RPMI7951 (cell line): ENCODE data around the gene TMEM35B. TPM values are rescaled to one million over a fixed set of nuclear protein-coding genes. Genes with fewer than 3 reads are reported as not detected.
"Not testable (repeated sequence)": the region's sequence is repeated elsewhere in the genome, so short reads cannot be mapped to it uniquely, and the experiment has no call there.

Experiments
- DNase-seq: peaks from one replicate; pipeline ENCODE4 v3.0.0-alpha.2; 2012; ENCODE audit warnings: low read depth
- total RNA-seq: library from RNA; depleted of rRNA; stranded (reverse); fragments of >200 nt; shearing (Covaris generic); gene quantifications from 2 replicates; pipeline ENCODE4 v1.2.3, GENCODE V29; 2014; rRNA removed

The TMEM35B gene
- total RNA-seq, 1 experiment from 2014 or later: 41.9 TPM

DNA sequence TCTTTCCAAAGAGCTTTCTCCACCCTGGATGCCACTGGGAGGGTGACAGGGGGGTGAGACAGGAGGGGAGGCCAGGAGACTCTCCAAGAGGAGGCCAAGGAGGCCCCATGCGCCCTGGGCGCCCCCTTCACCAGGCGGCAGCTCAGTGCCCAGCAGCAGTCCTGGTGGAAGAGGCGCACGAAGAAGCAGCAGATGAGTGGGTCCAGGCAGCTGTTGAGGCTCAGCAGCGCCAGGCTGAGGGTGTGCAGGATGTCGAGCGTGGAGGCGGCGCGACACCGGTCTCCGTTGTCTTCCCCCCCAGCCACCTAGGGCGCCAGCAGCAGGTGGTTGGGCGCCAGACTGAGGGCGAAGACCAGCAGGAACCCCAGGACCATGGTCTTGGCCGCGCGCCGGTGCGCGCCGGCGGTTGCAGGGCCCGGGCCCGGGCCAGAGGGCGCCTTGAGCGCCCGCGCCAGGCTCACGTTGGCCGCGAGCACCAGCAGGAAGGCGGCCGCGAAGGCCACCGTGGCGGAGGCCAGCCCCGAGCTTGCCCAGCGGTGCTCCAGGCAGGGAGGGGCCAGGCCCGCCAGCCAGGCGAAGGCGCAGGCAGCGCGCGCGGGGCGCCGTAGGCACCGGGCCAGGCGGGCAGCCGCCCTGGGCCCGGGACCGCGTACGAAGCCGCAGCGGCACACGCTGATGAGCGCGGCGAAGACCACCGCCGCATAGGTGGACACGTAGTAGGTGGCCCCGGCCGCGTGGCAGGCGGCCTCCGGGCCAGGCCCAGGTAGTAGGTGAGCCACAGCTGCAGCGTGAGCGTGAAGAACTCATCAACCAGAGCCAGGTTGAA lies 8.6 kb downstream of the TMEM35B start:
- DNase-seq: no peak

DNA sequence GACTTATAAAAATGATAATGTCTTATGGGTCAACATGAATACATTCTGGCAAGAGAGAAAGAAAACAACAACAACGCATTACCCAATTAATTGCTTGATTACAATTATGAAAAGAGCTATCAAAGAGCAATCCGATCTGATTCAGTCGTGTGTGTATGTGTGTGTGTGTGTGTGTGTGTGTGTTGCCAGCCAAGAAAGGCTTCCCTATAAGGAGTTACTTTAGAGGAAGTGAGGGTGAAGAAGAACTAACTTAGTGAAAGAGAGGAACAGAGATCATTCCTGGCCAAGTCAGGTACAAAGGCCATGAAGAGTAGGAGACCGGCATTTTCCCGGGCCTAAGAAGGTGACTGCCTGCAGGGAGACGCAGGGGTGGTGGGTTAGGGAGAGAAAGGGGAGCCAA lies 9.4 kb downstream of the TMEM35B start:
- DNase-seq: no peak

GRCh38 chr1:34975338-34975737 lies 9.8 kb downstream of the TMEM35B start:
- DNase-seq: no peak

DNA sequence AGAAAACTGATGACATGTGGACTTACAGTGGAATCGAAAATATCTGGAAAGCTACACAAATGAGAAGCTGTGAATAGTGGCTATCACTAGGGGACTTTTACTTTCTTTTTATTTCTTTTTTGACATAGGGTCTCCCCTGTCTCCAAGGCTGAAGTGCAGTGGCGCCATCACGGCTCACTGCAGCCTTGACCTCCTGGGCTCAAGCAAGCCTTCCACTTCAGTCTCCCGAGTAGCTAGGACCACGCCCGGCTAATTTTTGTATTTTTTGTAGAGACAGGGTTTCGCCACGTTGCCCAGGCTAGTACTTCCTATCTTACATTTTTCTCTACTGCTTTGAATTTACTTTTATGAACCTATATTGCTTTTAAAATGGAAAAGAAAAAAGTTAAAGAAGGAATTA lies 10.5 kb downstream of the TMEM35B start:
- DNase-seq: no peak

DNA sequence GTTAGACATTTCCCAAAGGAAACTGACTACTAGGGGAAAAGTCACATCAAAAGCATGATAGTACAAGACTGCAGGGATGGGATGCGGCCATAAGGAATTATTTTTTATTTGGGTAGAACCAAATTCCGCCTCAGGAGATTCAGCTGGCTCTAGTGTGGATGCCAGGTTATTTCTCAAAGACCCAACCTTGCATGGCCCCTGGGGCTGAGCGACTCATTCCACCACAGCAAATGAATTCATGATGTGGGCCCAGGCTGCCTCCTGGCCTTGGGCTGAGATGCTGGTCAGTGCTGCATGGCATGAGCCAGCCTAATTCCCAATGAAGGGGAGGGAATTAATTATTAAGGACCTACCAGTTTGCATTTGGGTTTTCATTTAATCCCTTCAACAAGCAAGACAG lies 11.8 kb downstream of the TMEM35B start:
- DNase-seq: peak; percentile 65

- DNase-seq: no peak
Observed at GRCh38 chr1:34970829-34971228, 14.3 kb downstream of the TMEM35B start.

- DNase-seq: no peak
Observed at GRCh38 chr1:34970220-34970735, 14.9 kb downstream of the TMEM35B start.

DNA sequence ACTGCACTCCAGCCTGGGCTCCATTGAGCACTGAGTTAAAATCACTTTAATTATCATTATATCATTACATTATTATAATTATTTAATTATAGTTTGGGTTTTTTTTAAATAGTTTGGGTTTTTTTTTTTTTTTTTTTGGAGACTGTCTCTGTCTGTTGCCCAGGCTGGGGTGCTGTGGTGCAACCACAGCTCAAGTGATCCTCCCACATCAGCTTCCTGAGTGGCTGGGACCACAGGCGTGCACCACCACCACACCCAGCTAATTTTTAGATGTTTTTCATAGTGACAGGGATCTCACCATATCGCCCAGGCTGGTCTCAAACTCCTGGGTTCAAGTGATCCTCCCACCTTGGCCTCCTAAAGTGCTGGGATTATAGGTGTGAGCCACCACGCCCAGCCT lies 16.9 kb downstream of the TMEM35B start:
- not testable (repeated sequence) for DNase-seq

DNA sequence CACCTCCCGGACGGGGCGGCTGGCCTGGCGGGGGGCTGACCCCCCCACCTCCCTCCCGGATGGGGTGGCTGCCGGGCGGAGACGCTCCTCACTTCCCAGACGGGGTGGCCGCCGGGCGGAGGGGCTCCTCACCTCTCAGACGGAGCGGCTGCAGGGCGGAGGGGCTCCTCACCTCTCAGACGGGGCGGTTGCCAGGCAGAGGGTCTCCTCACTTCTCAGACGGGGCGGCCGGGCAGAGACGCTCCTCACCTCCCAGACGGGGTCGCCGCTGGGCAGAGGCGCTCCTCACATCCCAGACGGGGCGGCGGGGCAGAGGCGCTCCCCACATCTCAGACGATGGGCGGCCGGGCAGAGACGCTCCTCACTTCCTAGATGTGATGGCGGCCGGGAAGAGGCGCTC lies 17.5 kb downstream of the TMEM35B start:
- DNase-seq: not testable (repeated sequence)

DNA sequence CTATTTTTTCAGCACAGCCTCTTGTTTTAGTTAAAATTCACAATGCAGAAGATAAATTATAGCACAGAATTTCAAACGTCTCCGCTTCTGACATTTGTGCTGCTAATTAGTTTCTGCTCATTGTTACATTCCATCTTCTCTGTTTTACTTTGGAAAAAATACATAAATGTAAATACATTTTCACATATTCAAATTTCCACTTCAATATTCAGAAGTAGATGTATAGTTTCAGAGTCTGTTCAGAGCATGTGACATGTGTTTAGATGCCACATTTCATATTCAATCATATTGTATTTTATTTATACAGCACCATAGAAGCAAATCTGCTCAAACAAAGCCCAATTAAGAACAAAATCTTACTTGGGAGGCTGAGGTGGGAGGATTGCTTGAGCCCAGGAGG lies 19.6 kb downstream of the TMEM35B start:
- DNase-seq: no peak

GRCh38 chr1:34950428-34950827 lies 34.7 kb downstream of the TMEM35B start:
- DNase-seq: no peak

- not testable (repeated sequence) for DNase-seq
Observed at GRCh38 chr1:34948739-34949138, 36.4 kb downstream of the TMEM35B start.

DNA sequence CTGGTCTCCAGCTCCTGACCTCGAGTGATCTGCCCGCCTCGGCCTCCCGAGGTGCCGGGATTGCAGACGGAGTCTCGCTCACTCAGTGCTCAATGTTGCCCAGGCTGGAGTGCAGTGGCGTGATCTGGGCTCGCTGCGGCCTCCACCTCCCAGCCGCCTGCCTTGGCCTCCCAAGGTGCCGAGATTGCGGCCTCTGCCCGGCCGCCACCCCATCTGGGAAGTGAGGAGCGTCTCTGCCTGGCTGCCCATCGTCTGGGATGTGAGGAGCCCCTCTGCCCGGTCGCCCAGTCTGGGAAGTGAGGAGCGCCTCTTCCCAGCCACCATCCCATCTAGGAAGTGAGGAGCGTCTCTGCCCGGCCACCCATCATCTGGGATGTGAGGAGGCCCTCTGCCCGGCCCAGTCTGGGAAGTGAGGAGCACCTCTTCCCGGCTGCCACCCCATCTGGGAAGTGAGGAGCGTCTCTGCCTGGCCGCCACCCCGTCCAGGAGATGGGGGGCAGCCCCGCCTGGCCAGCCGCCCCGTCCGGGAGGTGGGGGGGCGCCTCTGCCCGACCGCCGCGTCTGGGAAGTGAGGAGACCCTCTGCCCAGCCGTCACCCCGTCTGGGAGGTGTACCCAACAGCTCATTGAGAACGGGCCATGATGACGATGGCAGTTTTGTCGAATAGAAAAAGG lies 37.4 kb downstream of the TMEM35B start:
- not testable (repeated sequence) for DNase-seq

DNA sequence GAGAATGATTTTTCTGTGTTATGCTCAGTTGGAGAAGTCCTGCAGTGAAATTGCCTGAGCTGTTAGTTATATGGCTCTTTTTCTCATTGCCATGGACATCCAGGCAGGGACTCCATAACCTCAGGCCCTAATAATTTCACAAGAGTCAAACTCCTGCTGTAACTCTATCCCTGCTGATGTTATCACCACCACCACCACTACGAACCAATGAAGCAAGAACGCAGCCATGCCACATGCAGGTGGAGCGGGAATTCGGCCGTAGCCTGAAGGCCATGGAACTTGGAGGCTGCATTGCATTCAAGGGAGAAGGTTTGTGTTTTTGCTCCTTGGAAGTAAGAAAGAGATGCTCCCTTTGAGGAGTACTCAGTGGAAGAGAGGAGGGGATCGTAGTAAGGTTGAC lies 38.9 kb downstream of the TMEM35B start:
- peak; percentile 26 for DNase-seq

DNA sequence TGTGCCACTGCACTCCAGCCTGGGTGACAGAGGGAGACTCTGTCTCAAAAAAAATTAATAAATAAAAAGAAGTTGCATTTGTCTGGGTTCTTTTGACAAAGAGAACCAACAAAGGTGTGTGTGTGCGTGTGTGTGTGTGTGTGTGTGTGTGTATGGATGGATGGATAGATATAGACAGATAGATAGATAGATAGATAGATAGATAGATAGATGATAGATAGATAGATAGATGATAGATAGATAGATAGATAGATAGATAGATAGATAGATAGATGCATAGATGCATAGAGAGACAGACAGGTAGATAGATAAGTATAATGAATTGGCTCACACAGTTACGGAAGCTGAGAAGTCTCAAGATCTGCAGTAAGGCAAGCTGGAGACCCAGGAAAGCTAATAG lies 43.3 kb downstream of the TMEM35B start:
- DNase-seq: not testable (repeated sequence)

Other genes with a start within 250 kb of the TMEM35B start
- not detected in 2 replicates for gene GJB5, start 230.3 kb downstream of the TMEM35B start, total RNA-seq
- gene GJB4, start 225.6 kb downstream of the TMEM35B start, total RNA-seq: not detected in 2 replicates
- gene GJB3, start 204.1 kb downstream of the TMEM35B start, total RNA-seq: not detected in 2 replicates
- gene GJA4, start 192.3 kb downstream of the TMEM35B start, total RNA-seq: not detected in 2 replicates
- 31.5 and 47.6 TPM in 2 replicates for gene SMIM12, start 125.6 kb downstream of the TMEM35B start, total RNA-seq
- gene DLGAP3, start 55.7 kb downstream of the TMEM35B start, total RNA-seq: under 0.01 TPM in 1 of 2 replicates, not detected in the other
- 17.2 and 18.5 TPM in 2 replicates for gene ZMYM6, start 46.6 kb upstream of the TMEM35B start, total RNA-seq
- 24.5 and 25.8 TPM in 2 replicates for gene ZMYM1, start 94.0 kb upstream of the TMEM35B start, total RNA-seq
- 125 and 141 TPM in 2 replicates for gene SFPQ, start 207.8 kb upstream of the TMEM35B start, total RNA-seq